Large intestine (tissue), 3 donors: ENCODE measurements around the gene LARP6. TPM values are rescaled to one million over a fixed set of nuclear protein-coding genes. Genes with fewer than 3 reads are reported as not detected.

Experiments
- DNase-seq, 2 donors: peaks; one replicate each; pipeline versions ENCODE4 v3.0.0 to v3.0.0-alpha.2; 2013
- H3K27ac ChIP-seq: one replicate; pipeline ENCODE4 v1.5.1; 2013; ENCODE audit warnings: low read length
- H3K27me3 ChIP-seq: 2 replicates; pipeline ENCODE4 v1.6.1; 2013; ENCODE audit warnings: low read length; ENCODE audit not compliant: control insufficient read depth, insufficient read depth
- H3K36me3 ChIP-seq: 2 replicates; pipeline ENCODE4 v1.6.1; 2013; ENCODE audit warnings: low read length; ENCODE audit not compliant: control insufficient read depth, insufficient read depth
- H3K4me1 ChIP-seq: one replicate; pipeline ENCODE4 v1.6.1; 2013; ENCODE audit warnings: low read length; ENCODE audit not compliant: control insufficient read depth, insufficient read depth
- H3K4me3 ChIP-seq: one replicate; pipeline ENCODE4 v1.5.1; 2013; ENCODE audit warnings: low read length
- H3K9me3 ChIP-seq: one replicate; pipeline ENCODE4 v1.6.1; 2013; ENCODE audit warnings: mild to moderate bottlenecking, low read depth, low read length, moderate library complexity; ENCODE audit not compliant: control insufficient read depth
- WGBS: methylation state at CpG from one replicate; pipeline ENCODE4 v1.1.5; 2013; ENCODE audit warnings: low lambda C conversion rate; ENCODE audit not compliant: insufficient coverage; 5-methylcytosine and 5-hydroxymethylcytosine counted together
- polyA plus RNA-seq: library from polyadenylated mRNA; unstranded; fragments of 120-200 nt; gene quantifications from one replicate; pipeline ENCODE4 v1.2.1, GENCODE V29; 2013

The LARP6 gene
- polyA plus RNA-seq, 1 donor: 6.2 TPM

GRCh38 chr15:70794596-70795310 is 59.2 kb downstream of the LARP6 start:
- no peak for DNase-seq
- Histone ChIP-seq H3K27ac (no peak overlapping the region), H3K4me1 (peaks cover 1% of the 10 kb centered on the region), H3K4me3 (no peak overlapping the region), H3K9me3 (no peaks in the 10 kb centered on the region), H3K36me3 (no peaks in the 10 kb centered on the region), H3K27me3 (peaks cover 15% of the 10 kb centered on the region)
- WGBS: 100% methylated on average over 1 of the region's 12 CpGs

GRCh38 chr15:70793694-70794093 is 60.3 kb downstream of the LARP6 start:
- Histone ChIP-seq H3K9me3 (no peaks in the 10 kb centered on the region), H3K27me3 (peaks cover 14% of the 10 kb centered on the region), H3K4me3 (no peak overlapping the region), H3K27ac (no peak overlapping the region), H3K4me1 (peaks cover 7% of the 10 kb centered on the region), H3K36me3 (no peaks in the 10 kb centered on the region)
- WGBS: no CpG with 5 or more reads among the region's 6 CpGs
- no peak for DNase-seq

GRCh38 chr15:70792171-70792573 is 61.8 kb downstream of the LARP6 start:
- Histone ChIP-seq H3K27me3 (peaks cover 11% of the 10 kb centered on the region), H3K4me1 (peaks cover 18% of the 10 kb centered on the region), H3K27ac (no peak overlapping the region), H3K36me3 (no peaks in the 10 kb centered on the region), H3K9me3 (no peaks in the 10 kb centered on the region), H3K4me3 (no peak overlapping the region)
- no CpG with 5 or more reads among the region's 2 CpGs for WGBS
- no peak for DNase-seq

- peaks cover 7% of the 10 kb centered on the region for H3K27me3 ChIP-seq
- DNase-seq: no peak
- no peaks in the 10 kb centered on the region for H3K36me3 ChIP-seq
- H3K9me3 ChIP-seq: no peaks in the 10 kb centered on the region
- no peak overlapping the region for H3K4me3 ChIP-seq
- H3K4me1 ChIP-seq: peaks cover 25% of the 10 kb centered on the region
- no CpG with 5 or more reads among the region's 5 CpGs for whole genome bisulfite sequencing
- H3K27ac ChIP-seq: no peak overlapping the region
Measured at GRCh38 chr15:70791259-70791658, 62.7 kb downstream of the LARP6 start.

- peak; percentile 27 to 41 for DNase-seq
Measured at GRCh38 chr15:70789213-70789612, 64.7 kb downstream of the LARP6 start.

GRCh38 chr15:70788114-70789049 is 65.6 kb downstream of the LARP6 start:
- peak; percentile 88 to 96 for DNase-seq
- Histone ChIP-seq H3K4me1 (peaks cover 48% of the 10 kb centered on the region), H3K27ac (peak overlapping the region; percentile 81), H3K36me3 (no peaks in the 10 kb centered on the region), H3K9me3 (no peaks in the 10 kb centered on the region), H3K4me3 (no peak overlapping the region), H3K27me3 (peaks cover 2% of the 10 kb centered on the region)
- no CpG with 5 or more reads among the region's 6 CpGs for WGBS

More at GRCh38 chr15:70789213-70789612, 64.7 kb downstream of the LARP6 start:
- Histone ChIP-seq H3K9me3 (no peaks in the 10 kb centered on the region), H3K4me3 (no peak overlapping the region), H3K4me1 (peaks cover 42% of the 10 kb centered on the region), H3K36me3 (no peaks in the 10 kb centered on the region), H3K27ac (peak overlapping the region; percentile 81), H3K27me3 (peaks cover 5% of the 10 kb centered on the region)
- WGBS: no CpG with 5 or more reads among the region's 4 CpGs

GRCh38 chr15:70786996-70787395 is 67.0 kb downstream of the LARP6 start:
- H3K4me3 ChIP-seq: no peak overlapping the region
- no peaks in the 10 kb centered on the region for H3K36me3 ChIP-seq
- peak overlapping the region; percentile 81 for H3K27ac ChIP-seq
- WGBS: no CpG with 5 or more reads among the region's 4 CpGs
- DNase-seq: no peak
- H3K27me3 ChIP-seq: no peaks in the 10 kb centered on the region
- H3K4me1 ChIP-seq: peaks cover 56% of the 10 kb centered on the region
- no peaks in the 10 kb centered on the region for H3K9me3 ChIP-seq

GRCh38 chr15:70783610-70784022 is 70.3 kb downstream of the LARP6 start:
- H3K27me3 ChIP-seq: no peaks in the 10 kb centered on the region
- DNase-seq: peak; percentile 72 to 87
- no peaks in the 10 kb centered on the region for H3K9me3 ChIP-seq
- H3K4me1 ChIP-seq: peaks cover 48% of the 10 kb centered on the region
- H3K4me3 ChIP-seq: no peak overlapping the region
- H3K36me3 ChIP-seq: no peaks in the 10 kb centered on the region
- no CpG with 5 or more reads among the region's 6 CpGs for WGBS
- H3K27ac ChIP-seq: peak overlapping the region; percentile 86

GRCh38 chr15:70783041-70783440 is 70.9 kb downstream of the LARP6 start:
- Histone ChIP-seq H3K9me3 (no peaks in the 10 kb centered on the region), H3K4me3 (no peak overlapping the region), H3K27ac (peak overlapping the region; percentile 86), H3K36me3 (no peaks in the 10 kb centered on the region), H3K27me3 (no peaks in the 10 kb centered on the region), H3K4me1 (peaks cover 44% of the 10 kb centered on the region)
- 86% methylated on average over 2 of the region's 3 CpGs for WGBS
- DNase-seq: peak in 1 of 2 donors; percentile 53

GRCh38 chr15:70781236-70781635 is 72.7 kb downstream of the LARP6 start:
- Histone ChIP-seq H3K4me3 (no peak overlapping the region), H3K27ac (no peak overlapping the region), H3K9me3 (no peaks in the 10 kb centered on the region), H3K4me1 (peaks cover 30% of the 10 kb centered on the region), H3K27me3 (no peaks in the 10 kb centered on the region), H3K36me3 (no peaks in the 10 kb centered on the region)
- no CpG with 5 or more reads among the region's 5 CpGs for WGBS
- peak in 1 of 2 donors; percentile 18 for DNase-seq
